RKO (cell line): Measurements from ENCODE around the gene DISC1.
A peak's percentile ranks its signal among the peaks of the same experiment; 100 is the strongest.
"Not testable (repeated sequence)": the region's sequence is repeated elsewhere in the genome, so short reads cannot be mapped to it uniquely, and the experiment has no call there.

ENCODE experiments used
- DNase-seq: peaks from one replicate; pipeline ENCODE4 v3.0.0-alpha.2; 2016; ENCODE audit warnings: low spot score

Gene DISC1

DNA sequence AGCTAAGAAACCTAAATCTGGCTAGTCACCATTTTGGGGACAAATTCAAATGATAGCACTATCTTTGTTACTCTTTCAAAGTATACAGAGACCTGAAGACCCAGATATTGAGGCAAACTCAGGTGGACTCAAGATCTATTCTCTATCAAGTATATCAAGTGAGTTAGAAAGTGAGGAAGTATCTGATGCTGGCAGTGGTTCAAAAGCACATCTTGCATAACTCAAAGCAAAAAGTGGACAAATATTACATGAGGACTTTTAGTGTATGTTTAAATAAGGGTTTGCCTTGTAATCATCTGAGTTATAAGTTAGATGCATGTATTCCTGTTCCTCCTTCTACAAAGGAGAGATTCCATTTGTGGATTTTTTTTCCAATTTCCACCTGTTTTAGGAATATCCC is 338.4 kb downstream of the DISC1 start:
- no peak for DNase-seq

DNA sequence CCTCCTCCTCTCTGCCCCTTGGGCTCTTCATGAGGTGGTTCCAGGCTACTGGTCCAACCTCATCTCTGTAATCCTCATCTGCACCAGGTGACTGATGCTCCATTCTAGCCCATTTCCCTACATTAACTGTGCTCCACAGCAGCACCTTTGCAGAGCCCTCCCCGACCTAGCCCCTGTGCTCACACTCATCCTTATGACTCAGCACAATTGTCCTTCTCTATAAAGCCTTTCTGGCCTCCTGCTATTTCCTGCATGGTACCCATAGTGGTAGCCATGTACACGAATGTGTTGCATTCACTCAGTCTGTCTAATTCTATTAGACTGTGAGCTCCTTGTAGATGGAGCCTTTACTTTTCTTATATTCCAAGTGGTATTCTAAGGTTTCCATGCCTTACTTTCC is 339.0 kb downstream of the DISC1 start:
- DNase-seq = no peak

DNA sequence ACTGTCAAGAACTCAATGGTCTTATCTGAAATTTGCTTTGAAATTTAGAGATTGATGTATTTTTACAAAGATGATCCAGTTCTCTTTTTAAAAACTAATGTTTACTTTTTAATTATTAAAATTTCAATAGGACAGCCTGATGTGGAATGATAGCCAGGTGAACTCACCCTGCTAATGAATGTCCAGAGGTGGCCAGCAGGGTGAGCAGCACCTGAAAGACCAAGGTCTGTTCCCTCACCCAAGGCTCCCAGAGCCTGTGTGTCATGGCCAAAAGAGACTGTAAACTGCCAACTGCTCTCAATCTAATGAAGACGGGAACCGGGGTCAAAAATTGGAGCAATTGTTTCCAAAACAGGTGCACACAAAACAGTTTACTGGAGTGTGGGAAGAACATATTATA is 340.4 kb downstream of the DISC1 start:
- no peak for DNase-seq

- no peak for DNase-seq
Observed at GRCh38 chr1:231969076-231969475, 342.5 kb downstream of the DISC1 start.

DNA sequence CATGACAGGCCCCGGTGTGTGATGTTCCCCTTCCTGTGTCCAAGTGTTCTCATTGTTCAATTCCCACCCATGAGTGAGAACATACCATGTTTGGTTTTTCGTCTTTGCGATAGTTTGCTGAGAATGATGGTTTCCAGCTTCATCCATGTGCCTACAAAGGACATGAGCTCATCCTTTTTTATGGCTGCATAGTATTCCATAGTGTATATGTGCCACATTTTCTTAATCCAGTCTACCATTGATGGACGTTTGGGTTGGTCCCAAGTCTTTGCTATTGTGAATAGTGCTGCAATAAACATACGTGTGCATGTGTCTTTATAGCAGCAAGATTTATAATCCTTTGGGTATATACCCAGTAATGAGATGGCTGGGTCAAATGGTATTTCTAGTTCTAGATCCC is 343.2 kb downstream of the DISC1 start:
- not testable (repeated sequence) for DNase-seq

DNA sequence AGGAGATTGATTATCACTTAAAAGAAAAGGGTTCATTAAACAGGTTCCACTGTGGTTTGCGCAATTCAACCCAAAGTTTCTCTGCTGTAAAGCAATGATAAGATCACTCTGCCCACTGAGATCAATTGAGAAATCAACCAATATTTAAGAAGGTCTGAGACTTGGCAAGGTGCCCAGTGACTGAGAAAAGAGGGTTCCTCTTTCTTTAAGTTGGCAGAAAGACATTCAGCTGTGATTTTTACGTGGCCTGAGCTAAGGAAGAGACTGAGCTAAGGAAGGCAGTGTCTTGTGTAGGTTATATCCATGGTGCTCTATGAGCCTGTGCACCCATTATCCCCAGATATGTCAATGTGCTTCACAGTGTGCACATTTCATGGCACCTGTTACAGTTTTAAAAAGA is 344.1 kb downstream of the DISC1 start:
- no peak for DNase-seq

GRCh38 chr1:231971397-231972110 is 345.0 kb downstream of the DISC1 start:
- peak; percentile 31 for DNase-seq

DNA sequence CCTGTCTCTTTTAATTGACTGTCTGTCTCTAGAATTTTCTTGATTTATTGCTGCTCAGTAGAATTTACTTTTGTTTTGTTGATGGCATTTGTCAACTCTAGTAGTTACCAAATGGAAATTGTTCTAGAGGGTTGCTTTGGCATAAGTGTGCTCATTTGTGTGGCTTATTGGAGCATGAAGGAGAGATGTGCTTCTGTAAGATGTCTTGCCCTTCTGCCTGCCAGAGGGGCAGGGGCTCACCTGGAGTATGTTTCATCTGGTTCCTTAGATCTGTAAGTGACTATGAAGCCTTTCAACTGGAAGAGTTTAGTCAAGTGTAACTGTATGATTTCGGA is 345.5 kb downstream of the DISC1 start:
- DNase-seq = no peak

- no peak for DNase-seq
Observed at GRCh38 chr1:231973830-231974229, 347.2 kb downstream of the DISC1 start.

- DNase-seq = no peak
Observed at GRCh38 chr1:231976231-231976630, 349.6 kb downstream of the DISC1 start.

DNA sequence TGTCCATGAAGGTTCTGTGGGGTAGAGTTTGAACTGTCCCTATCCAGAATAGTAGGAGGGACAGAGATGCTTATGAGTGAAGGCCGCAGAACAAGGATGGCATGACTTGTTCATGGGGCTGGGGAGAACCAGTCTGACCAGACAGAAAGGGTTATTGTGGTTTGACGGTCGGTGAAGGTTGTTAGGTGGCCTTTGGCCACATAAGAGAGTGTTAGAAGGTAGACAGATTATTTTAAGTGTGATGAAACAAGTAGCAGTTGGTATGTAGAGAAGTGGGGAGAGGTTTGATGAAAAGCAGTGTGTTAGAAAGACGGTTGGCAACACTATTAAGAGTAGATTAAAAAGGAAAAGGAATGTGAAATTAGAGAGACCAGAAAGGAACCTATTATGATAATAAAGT is 355.1 kb downstream of the DISC1 start:
- DNase-seq = no peak

DNA sequence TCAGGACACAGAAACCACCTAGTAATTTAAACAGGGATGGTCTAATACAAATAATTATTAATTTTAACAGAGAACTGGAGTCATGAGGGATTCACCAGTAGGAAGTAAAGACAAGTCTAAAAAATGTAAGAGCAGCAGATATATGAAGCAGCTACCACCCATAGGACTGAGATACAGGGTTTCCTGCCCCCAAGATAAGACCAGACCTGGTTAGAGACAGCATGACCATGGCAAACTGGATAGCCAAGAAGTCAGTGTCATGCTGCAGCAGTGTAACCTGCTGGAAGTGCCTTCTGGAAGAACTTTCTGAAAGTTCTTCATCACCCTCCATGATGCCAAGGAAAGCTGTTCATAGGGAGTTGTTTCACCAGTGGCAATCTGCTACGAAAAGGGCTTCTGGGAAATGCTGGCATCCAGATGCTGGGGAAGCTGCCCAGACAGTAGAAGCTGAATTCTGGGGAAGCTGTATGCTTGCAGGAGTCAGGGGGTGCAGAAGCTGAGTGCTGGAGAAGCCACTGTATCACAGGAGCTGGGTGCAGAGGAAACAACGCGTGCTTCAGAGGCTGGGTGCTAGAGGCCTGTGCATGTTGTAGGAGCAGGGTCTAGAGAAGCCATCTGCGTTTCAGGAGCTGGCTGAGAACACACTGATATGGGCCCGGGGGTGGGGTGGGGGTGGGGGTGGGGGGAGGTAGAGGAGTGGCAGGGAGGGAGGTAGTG is 356.4 kb downstream of the DISC1 start:
- no peak for DNase-seq

GRCh38 chr1:231983588-231984193 is 357.1 kb downstream of the DISC1 start:
- DNase-seq = no peak

- no peak for DNase-seq
Observed at GRCh38 chr1:231985296-231986023, 358.9 kb downstream of the DISC1 start.

DNA sequence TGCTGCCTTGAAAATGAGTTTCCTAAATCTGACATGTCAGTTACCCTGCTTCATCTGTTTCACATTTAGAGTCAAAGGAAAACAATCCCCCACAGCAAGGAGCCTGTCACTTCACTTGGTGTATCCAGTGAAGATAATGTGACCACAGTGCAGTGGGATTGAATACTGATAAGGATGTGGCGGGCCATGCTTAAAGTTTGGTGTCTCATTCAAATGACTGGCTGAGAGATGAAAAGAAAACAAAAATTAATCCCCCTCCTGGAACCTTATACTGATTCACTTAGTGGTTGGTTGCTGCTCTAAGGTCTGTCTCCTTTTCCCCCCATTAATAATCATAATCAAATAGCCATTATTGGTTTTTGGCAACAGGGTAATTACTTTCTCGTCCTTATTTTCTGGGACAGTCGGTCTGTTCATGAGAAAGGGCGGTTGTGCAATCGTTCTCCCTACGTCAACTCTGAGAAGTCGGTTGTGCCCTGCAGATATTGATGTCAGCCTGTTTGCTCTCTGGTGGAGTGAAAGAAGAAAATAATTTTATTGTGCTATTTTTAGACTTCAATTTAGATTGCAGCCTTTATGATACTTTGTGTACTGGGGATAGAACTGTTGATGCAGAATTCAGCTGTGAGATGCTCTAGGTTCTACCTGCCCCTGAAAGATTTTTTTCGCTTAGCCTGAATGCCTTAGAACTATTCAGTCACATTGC is 360.2 kb downstream of the DISC1 start:
- DNase-seq = no peak

DNA sequence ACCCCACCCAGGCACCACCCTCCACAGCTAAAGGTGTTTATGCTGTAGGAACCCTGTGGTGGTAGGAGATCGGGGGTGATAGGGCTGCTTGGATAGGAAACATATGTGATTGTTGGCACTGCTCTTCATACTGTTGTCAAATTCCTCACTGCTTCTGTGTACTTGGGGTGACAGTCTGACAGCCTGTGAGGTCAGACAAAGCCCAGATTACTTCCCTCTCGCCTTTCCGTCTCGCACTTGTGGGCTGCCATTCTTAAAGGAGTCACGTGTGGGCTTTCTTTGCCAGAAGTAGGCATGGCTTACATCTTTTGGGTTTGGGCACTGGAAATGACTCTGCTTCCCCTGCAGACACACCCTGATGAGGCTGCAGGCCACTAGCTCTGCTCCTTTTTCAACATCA is 363.8 kb downstream of the DISC1 start:
- no peak for DNase-seq

GRCh38 chr1:231991231-231991630 is 364.6 kb downstream of the DISC1 start:
- DNase-seq = no peak

- no peak for DNase-seq
Observed at GRCh38 chr1:231993968-231994455, 367.4 kb downstream of the DISC1 start.

- no peak for DNase-seq
Observed at GRCh38 chr1:231998791-231999190, 372.2 kb downstream of the DISC1 start.

- DNase-seq = no peak
Observed at GRCh38 chr1:232005300-232005699, 378.7 kb downstream of the DISC1 start.

GRCh38 chr1:232009741-232010140 is 383.2 kb downstream of the DISC1 start:
- DNase-seq = no peak

- DNase-seq = no peak
Observed at GRCh38 chr1:232011961-232012360, 385.4 kb downstream of the DISC1 start.
